ENCODE results near the gene SCAPER. TPM values are rescaled to one million over a fixed set of nuclear protein-coding genes. Genes with fewer than 3 reads are reported as not detected.

Gene SCAPER
- total and polyA plus RNA-seq, 2 experiments from 2014 or later = 27.0 to 35.7 TPM

DNA sequence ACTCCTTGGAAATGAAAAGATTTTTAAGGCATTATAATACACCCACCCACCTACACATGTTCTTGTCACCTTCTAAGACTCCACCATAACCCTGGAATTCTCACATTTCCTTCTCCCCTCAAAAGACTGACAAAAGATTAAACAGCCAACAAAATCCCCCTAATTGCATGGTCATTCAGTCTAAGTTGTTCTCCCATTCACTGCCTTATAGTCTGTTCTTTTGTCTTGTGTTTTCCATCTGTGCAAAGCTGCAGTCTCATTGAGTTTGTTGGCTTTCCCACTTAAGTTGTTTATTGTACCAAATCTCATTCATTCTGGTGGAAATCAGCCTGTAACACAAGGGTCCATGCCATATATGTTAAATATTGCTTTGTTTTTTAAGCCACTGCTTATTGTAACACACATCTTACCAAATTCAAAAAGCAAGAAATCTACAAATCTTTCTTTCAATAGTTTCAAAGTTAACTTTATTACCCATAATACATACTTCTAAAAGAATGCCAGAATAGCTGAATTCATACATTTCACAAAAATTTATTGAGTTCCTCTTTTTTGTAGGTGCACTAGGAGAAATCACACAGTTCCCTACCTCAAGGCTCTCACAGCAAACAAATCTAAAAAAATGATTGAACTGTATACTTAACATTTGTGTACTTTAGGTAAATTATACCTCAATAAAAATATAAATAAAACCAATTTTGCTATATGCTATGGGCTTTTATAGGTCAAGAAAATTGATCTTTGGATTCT is 24.0 kb upstream of the SCAPER start:
- peaks cover 6% of the 10 kb centered on the region for H3K36me3 ChIP-seq
- DNase-seq (ENCODE audit: low read depth in 1 of 2, low spot score in 1 of 2) = no peak

GRCh38 chr15:76928201-76928600 is 23.1 kb upstream of the SCAPER start:
- H3K4me3 ChIP-seq = no peak overlapping the region
- H3K4me1 ChIP-seq (ENCODE audit: low read depth) = peaks cover 8% of the 10 kb centered on the region
- TF ChIP-seq, protein P1, sequence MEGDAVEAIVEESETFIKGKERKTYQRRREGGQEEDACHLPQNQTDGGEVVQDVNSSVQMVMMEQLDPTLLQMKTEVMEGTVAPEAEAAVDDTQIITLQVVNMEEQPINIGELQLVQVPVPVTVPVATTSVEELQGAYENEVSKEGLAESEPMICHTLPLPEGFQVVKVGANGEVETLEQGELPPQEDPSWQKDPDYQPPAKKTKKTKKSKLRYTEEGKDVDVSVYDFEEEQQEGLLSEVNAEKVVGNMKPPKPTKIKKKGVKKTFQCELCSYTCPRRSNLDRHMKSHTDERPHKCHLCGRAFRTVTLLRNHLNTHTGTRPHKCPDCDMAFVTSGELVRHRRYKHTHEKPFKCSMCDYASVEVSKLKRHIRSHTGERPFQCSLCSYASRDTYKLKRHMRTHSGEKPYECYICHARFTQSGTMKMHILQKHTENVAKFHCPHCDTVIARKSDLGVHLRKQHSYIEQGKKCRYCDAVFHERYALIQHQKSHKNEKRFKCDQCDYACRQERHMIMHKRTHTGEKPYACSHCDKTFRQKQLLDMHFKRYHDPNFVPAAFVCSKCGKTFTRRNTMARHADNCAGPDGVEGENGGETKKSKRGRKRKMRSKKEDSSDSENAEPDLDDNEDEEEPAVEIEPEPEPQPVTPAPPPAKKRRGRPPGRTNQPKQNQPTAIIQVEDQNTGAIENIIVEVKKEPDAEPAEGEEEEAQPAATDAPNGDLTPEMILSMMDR (IDR thresholded peaks at IDR 0.05; ENCODE audit: low read depth, low read length) = no peak
- peaks cover 4% of the 10 kb centered on the region for H3K36me3 ChIP-seq
- no peaks in the 10 kb centered on the region for H3K27me3 ChIP-seq
- H3K27ac ChIP-seq = no peak overlapping the region
- no peak for DNase-seq (ENCODE audit: low read depth in 1 of 2, low spot score in 1 of 2)
- no peaks in the 10 kb centered on the region for H3K9me3 ChIP-seq (ENCODE audit: low read depth)

More for the DNA sequence above, 24.0 kb upstream of the SCAPER start:
- no peaks in the 10 kb centered on the region for H3K9me3 ChIP-seq (ENCODE audit: low read depth)
- H3K4me1 ChIP-seq (ENCODE audit: low read depth) = peaks cover 13% of the 10 kb centered on the region
- TF ChIP-seq, protein P1 (IDR thresholded peaks at IDR 0.05; ENCODE audit: low read depth, low read length) = no peak
- H3K4me3 ChIP-seq = no peak overlapping the region
- no peaks in the 10 kb centered on the region for H3K27me3 ChIP-seq
- H3K27ac ChIP-seq = no peak overlapping the region

- Histone ChIP-seq H3K9me3 (ENCODE audit: low read depth) (no peaks in the 10 kb centered on the region), H3K27me3 (peaks cover 10% of the 10 kb centered on the region), H3K36me3 (no peaks in the 10 kb centered on the region), H3K27ac (no peak overlapping the region), H3K4me3 (no peak overlapping the region), H3K4me1 (ENCODE audit: low read depth) (no peaks in the 10 kb centered on the region)
- TF ChIP-seq, protein P1 (IDR thresholded peaks at IDR 0.05; ENCODE audit: low read depth, low read length) = no peak
- no peak for DNase-seq (ENCODE audit: low read depth in 1 of 2, low spot score in 1 of 2)
Observed at GRCh38 chr15:76916369-76916768, 11.2 kb upstream of the SCAPER start.

GRCh38 chr15:76913737-76914136 is 8.6 kb upstream of the SCAPER start:
- TF ChIP-seq, protein P1 (IDR thresholded peaks at IDR 0.05; ENCODE audit: low read depth, low read length) = no peak
- H3K27me3 ChIP-seq = peaks cover 10% of the 10 kb centered on the region
- H3K36me3 ChIP-seq = no peaks in the 10 kb centered on the region

GRCh38 chr15:76912430-76912829 is 7.3 kb upstream of the SCAPER start:
- Histone ChIP-seq H3K9me3 (ENCODE audit: low read depth) (no peaks in the 10 kb centered on the region), H3K4me1 (ENCODE audit: low read depth) (no peaks in the 10 kb centered on the region), H3K4me3 (no peak overlapping the region), H3K27ac (no peak overlapping the region), H3K36me3 (no peaks in the 10 kb centered on the region), H3K27me3 (peaks cover 10% of the 10 kb centered on the region)
- TF ChIP-seq, protein P1 (IDR thresholded peaks at IDR 0.05; ENCODE audit: low read depth, low read length) = no peak
- no peak for DNase-seq (ENCODE audit: low read depth in 1 of 2, low spot score in 1 of 2)

More at GRCh38 chr15:76913737-76914136, 8.6 kb upstream of the SCAPER start:
- Histone ChIP-seq H3K4me3 (no peak overlapping the region), H3K27ac (no peak overlapping the region), H3K4me1 (ENCODE audit: low read depth) (no peaks in the 10 kb centered on the region), H3K9me3 (ENCODE audit: low read depth) (no peaks in the 10 kb centered on the region)
- DNase-seq (ENCODE audit: low read depth in 1 of 2, low spot score in 1 of 2) = no peak
